Stimulated activated CD8-positive, alpha-beta memory T cell treated with anti-CD3 and anti-CD28 coated beads, Interleukin-15, amount 100 ng/mL, for 1 hour (primary cell): ENCODE results near the gene NSUN7.
"Not testable (repeated sequence)": the region's sequence is repeated elsewhere in the genome, so short reads cannot be mapped to it uniquely, and the experiment has no call there.

Source experiments
- DNase-seq: peaks from one replicate; pipeline ENCODE4 v3.0.0-alpha.2; 2020; ENCODE audit warnings: low read depth

Gene NSUN7, protein sequence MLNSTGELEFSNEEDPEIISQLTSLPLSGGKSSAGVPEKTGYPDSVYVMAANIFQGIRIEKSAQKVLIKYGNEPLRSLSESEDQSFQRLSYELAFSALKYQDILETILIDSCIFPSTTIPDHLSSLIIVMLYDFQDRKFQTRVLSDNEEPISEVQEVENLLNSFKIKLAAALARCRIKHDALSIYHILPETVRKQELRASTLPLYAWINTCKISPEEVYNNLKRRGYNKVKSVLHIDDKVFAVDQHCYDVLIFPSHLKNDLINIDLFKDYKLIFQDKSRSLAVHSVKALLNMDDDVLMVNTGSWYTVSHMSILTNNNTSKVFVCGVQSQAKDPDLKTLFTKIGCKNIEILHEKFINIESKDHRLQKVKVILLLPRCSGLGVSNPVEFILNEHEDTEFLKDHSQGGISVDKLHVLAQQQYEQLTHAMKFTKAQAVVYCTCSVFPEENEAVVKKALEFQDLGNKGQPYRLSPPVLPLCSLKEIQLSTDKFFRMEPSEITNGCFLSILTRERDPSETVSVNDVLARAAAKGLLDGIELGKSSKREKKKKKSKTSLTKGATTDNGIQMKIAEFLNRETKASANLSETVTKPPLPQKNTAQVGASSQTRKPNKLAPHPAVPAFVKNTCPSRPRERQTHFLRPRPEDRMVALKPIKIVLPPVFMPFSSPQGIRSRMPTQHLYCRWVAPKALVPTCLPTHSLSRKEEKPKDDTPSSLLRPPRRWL

DNA sequence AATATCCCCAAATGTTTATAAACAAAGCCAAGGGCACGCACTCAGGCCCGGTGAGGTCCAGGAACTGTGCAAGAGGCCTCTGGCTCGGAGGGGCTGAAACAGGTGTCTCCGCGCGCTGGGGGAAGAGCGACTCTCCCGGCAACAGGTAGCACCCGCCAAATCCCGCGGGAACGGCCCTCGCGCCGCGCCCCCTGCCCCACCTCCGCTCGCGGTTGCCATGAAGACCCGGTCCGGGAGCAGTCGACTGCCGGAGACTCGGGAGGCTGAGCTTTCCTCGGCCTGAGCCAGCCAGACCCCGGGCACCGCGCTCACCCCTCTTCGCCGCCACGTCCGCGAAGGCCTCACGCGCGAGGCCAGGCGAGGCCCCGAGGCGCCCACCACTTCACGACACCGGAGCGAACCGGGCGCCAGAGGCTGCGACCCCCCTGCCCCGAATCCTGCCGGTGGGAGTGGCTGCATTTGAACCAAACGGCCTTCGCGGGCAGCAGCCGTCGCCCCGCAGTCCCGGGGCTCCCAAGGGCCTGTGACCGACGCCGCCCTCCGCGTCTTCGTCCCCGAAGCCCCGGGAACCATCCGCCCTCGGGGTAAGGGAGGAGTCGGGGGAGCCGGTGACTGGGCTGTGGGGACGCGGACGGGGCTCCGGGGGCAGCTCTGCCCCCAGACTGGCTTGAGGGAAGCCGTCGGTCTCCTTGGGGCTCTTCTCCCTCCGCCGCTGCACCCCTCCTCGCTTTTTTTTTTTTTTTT is at the start of gene NSUN7:
TSS of gene NSUN7 (plus strand) at position 239 of the 744 bp plus-strand sequence. CDS start 739 bp downstream, outside the sequence.
- DNase-seq, result no peak

DNA sequence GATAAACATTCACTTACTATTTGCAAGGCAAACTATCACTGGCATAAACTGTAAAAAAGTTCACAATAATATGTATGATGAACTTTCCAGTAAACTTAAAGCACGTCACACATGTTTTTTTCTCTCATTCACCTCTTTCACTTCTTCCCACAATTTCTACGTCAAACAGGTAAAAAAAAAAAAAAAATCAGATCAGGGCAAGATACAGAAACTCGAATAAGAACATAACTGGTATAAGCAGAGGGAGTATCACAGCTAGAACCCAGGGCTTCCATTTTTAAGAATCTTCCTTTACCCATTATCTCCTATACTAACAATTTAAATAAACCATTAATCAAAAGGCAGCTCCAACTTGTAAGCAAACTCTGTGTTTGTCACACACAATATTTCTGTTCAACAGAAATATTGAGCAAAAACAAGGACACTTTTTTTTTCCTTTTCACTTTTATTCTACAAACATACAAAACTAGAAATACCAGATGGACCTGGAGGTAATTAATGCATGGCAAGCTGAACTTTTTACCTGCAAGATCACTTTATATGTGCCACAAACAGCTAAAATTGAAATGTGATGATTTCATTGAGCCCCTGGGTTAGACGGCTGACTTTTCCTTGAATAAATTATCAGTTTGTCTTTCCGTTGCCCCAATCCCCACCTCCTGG is 47.5 kb upstream of the NSUN7 start:
- DNase-seq, result no peak

DNA sequence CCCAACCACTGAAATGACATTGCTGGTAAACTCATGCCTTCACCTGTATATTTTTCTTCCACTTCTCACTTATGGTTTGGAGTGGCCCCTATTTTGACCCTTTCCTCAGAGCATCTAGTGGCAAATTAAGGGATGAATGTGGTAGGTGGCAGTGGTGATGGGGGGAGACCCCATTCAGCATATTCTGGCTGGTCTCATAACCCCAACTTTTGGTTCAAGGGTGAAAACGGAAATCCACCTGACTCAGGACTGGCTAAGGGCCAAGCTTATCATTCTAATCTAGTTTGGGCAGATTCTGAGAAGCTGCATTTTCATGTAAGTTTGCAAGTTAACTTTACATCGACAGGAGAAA is 47.0 kb upstream of the NSUN7 start:
- DNase-seq, result no peak

DNA sequence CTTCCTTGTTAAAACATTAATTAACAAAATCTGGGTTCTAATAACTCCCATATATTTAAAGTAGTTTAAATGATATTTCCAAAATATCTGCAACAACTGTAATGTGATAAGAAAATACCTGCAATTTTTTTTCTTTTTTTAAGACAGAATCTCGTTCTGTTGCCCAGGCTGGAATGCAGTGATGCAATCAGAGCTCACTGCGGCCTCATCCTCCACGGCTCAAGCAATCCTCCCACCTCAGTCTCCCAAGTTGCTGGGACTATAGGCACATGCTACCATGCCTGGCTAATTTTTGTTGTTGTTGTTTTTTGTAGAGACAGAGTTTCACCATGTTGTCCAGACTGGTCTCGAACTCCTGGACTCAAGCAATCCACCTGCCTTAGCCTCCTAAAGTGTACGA is 45.7 kb upstream of the NSUN7 start:
- DNase-seq, result no peak

DNA sequence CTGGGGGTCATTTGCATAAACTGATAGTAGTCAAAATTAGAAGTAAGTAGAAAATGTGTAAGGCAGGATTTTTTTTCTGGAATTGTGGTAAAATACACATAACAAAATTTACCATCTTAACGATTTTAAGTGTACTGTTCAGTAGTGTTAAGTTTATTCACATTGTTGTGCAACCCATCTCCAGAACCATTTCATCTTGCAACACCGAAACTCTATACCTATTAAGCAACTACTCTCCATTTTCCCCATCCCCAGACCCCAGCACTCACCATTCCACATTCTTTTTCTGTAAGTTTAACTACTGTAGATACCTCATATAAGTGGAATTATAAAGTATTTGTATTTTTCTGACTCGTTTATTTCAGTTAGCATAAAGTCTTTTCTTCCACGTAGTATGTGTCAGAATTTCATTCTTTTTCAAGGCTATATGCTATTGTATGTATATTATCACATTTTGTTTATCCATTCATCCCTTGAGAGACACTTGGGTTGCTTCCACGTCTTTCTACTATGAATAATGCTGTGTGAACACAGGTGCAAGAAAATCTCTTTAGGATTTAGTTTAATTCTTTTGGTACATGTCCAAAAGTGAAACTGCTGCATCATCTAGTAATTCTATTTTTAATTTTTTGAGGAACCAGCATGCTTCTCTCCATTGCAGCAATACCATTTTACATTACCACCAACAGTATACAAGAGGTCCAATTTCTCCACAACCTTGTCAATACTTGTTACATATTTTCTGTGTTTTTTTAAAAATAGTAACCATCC is 39.1 kb upstream of the NSUN7 start:
- DNase-seq, result no peak

DNA sequence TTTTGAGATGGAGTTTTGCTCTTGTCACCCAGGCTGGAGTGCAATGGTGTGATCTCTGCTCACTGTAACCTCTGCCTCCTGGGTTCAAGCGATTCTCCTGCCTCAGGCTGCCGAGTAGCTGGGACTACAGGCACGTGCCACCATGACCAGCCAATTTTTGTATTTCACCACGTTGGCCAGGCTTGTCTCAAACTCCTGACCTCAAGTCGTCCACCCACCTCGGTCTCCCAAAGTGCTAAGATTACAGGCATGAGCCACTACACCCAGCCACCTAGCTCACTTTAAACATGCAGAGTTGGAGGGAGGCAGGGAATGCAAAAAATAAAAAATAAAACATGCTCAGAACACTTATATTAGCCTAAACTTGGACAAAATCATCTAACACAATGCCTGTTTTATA is 36.8 kb upstream of the NSUN7 start:
- not testable (repeated sequence) for DNase-seq

DNA sequence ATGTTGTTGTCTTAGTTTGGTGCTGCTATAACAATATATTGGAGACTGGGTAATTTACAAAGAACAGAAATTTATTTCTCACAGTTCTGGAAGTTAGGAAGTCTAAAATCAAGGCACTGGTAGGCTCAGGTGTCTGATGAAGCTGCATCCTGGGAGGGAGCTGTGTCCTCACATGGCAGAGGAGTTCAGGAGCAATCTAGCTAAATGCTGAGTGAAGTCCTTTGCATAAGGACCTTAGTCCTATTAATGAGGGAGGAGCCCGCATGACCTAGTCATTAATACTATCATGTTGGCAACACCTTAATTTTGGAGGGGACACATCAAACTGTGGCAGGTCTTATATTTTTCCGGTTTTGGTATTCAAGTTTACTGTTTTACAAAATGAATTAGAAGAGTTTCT is 36.0 kb upstream of the NSUN7 start:
- no peak for DNase-seq

DNA sequence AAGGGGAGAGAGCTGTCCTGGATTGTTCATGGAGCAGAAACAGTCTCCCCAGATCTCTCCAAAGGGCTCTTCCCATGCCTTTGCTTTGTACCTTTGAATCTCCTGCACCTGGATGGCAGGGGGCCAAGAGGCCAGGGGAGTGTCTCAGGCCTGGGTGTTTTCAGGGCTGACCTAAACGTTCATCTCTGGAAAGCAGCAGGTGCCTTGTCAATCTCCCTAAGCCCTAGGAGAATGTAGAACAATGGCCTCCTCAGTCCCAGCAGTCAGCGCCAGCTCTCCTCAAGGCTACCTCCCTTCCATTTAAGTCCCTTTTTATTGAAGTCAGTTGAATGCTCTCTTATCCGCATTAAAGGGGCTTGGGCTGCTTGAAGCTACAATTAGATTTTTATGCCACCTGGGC is 31.2 kb upstream of the NSUN7 start:
- no peak for DNase-seq

DNA sequence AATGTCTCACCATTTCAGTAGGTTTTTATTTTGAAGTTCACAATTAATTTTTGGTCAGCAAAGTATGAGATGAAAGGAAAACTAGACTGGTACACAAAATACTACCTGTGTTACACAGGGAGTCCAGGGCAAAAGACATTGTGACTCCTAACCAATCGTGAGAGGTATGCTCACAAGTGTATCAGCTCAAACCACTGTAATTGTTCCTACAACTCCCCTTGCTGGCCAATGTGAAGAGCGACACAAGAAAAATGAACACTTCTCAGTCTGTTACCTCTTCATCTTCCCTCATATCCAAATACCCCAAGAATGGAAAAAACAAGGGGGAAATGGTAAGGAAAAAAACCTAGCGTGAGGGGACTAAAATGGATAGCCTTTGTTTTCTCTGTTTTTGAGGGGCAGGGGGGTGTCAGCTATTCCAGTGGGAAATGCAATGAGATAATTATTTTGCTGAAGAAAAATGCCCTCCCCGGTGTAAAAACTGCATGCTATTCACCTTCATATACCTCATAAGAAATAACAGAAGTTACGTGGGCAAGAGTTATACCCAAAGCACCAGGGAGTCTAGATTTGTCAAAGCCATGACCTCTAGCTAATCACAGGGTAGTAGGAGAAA is 30.6 kb upstream of the NSUN7 start:
- DNase-seq, result no peak

DNA sequence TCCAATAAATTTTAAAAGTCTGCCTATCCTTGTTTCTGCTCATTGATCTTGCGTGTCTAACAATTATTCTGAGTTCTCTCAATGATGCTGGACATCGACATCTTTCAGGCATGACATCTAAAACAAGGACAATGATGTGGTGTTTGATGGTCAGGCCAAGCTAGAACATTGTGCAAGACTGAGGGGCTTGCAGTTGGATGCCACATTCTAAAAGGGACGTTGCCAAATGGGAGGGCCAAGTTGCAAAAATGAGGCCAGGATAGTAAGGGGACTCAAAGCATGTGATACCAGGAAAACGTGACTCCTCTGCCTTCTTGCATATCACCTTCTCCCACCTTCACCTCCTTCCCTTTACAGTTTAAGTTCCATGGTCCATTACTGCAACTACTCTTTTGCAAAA is 29.4 kb upstream of the NSUN7 start:
- no peak for DNase-seq

DNA sequence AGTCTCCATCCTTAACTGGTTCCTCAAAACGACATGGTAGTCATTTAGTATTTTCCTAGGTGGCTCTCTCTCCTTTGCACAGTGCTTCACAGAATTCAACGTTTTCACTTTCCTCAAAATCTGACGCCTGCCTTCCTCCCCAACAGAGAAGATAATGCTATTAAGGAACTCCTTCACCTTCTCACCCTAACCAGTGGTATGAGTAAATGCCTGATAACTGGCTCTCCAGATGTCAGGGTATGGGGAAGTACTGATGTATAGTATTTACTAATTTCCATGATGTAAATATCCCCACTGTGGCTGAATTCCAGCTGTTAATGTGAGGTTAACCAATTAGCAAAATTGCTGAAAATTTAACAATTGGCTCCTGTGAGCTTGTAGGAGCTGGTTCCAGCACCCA is 28.8 kb upstream of the NSUN7 start:
- no peak for DNase-seq

DNA sequence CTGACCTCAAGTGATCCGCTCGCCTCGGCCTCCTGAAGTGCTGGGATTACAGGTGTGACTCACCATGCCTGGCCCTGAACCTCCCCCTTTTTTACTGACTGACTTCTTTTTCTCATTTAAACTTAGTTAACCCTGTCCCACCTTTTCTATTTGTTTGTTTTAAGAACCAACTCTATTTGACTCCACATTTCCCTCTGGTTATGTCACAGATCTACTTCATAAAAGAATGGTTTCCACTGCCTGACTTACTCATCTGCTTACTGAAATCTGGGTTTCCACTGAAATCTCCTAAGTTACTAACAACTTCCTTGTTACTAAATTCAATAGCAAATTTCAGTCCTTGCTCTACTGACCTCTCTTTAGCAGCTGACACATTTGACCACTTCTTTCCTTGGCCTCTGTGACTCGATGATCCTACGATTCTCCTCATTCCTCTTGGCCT is 28.0 kb upstream of the NSUN7 start:
- no peak for DNase-seq

DNA sequence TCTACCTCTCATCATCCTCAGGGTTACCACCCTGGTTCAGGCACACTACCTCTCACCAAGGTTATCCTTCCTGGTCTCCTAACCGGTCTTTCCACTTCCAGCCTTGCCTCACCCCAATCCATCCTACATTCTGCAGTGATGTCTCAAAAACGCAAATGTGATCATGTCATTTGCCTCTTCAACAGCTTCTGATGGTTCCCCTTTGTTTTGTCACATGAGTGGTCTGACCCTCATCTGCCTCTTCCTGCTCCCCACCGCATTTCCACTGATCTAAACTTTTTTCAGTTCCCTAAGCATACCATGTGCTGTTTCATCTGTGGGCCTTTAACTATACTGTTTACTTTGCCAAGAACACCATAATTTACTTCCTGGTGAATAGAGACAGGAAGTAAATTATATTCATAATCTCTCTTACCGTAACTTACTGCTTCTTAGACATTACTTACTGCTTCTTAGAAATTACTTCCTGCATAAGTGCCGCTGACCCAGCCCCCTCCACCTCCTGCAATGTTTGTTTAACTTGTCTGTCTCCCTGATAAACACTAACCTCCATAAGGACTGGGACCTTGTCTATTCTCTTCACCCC is 27.1 kb upstream of the NSUN7 start:
- no peak for DNase-seq

DNA sequence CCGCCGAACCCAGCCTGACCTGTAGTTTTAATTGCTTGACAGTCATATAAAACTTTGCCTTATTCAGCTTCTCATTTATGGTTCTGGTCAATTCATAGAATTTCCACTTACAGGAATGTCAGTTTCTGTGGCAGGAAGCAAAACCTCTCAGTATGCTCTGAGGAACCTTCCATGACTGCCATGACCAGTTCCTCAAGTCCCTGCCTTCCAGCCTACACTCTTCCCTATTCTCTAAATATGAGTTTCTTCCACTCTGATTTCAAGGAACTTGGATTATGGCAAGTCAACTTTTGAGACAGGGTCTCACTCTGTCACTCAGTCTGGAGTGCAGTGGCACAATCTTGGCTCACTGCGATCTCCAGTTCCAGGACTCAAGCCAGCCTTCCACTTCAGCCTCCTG is 26.0 kb upstream of the NSUN7 start:
- no peak for DNase-seq

DNA sequence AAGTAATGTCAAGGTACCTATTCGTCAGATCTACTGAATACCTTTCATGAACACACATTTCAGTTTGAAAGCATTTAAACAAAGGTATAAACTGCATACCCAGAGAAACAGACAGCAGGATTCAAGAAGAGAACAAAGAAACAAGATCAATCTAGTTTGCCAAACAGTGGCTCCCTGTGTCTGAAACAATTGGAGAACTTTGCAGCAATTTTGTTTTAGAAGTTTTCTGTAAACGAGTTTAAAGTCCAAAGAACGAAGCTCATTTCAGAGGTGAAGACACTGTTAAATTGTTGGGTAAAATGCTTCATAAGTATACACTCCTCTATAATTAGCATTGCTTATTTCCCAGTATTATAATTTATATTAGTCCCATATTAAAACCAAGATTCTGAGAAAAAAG is 21.4 kb upstream of the NSUN7 start:
- DNase-seq, result no peak

DNA sequence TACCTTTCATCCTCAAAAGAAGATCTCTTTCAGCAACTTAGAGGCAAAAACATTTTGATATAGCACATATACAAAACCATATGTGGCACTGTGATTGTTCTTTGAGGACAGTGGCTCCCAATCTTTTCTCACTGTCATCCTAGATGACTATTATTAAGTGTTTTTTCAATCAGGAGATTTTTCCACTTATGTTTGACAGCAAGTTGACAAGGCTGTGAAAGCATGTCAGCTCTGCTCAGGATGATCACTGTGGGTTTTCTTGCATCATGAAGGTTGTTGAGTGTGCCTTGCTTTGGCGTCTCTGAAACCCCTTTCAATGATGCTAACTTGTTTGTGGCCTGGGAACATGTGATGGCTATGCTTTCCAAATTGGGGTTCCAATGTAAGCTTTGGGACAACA is 20.2 kb upstream of the NSUN7 start:
- no peak for DNase-seq

DNA sequence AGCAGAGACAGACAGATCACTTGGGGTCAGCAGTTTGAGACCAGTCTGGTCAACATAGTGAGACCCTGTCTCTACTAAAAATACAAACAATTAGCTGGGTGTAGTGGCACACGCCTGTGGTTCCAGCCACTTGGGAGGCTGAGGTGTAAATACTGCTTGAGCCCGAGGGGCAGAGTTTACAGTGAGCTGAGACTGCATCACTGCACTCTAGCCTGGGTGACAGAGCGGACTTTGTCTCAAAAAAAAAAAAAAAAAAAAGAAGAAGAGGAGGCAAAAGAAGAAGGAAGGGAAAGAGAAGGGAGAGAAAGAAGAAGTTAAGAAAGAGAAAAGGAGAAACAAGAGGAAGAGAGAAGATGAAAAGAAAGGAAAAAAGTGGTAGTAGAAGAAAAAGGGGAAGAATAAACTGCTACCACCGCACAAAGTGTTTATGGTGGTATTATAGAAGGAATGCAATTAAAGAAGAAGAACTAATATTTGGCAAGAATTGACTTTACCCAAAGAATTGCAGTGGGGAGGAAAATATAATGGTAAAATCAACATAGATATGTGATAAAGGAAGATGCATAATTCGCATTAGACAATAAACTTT is 19.6 kb upstream of the NSUN7 start:
- DNase-seq, result no peak

DNA sequence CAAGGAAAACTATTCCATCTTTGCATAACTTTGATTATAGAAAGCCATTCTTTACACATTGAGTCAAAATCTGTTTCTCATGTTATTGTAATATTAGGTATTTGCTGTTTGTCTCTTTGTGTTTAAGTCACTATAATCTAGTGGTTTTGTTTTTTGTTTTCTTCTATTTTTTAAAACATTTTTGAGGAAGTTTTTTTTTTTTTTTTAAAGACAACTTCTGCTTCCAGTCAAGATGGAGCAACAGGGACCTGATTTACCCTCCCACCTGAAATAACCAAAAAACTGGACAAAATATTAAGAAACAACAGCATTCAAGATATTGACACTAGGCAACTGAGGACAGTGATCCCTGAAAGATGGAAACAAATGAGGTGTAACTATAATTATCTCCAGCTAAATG is 18.4 kb upstream of the NSUN7 start:
- no peak for DNase-seq

DNA sequence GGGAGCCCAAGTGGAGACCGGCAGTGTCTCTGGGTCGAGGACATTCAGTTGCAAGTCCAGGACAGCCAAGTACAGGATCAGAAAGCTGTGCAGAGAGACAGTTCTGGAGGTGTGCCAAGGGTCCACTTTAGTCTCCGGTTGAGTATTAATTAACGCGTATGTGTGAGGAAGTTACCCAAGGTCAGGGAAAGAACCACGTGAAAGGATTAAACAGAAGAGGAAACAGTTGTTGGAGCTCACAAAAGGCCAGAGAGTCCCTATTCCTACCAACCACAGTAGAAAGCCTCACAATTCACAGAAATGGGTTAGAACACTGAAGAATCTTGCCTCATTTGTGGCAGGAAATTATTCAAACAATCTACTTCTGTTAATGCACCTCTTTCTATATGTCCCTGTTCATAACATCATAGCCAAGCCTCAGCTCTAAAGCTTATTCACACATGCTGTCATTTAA is 17.9 kb upstream of the NSUN7 start:
- no peak for DNase-seq

DNA sequence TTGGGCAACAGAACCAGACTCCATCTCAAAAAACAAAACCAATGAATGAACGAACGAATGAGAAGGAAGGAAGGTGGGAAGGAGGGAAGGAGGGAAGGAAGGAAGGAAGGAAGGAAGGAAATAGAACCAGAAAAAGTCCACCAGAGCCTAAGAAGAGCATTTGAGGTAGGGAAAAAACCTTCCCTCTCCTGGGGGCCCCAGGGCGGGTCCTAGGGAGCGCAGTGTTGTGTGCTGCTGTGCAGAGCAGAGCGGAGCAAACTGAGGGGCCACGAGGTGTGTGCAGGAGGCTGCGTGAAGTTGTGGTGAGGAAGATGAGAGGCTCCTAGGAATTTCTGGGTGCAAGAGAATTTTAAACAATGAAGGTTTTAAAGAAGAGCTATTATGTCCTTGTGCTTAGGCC is 16.0 kb upstream of the NSUN7 start:
- no peak for DNase-seq
